ENCODE measurements around the gene NCK1. TPM values are rescaled to one million over a fixed set of nuclear protein-coding genes. Genes with fewer than 3 reads are reported as not detected.
A peak's percentile ranks its signal among the peaks of the same experiment; 100 is the strongest.

Gene NCK1
- total and polyA plus RNA-seq, 9 of the 15 experiments (the other 6 are each of a cell fraction or from before 2014, with no cell fraction given) = 17.3 to 30.5 (median 25.0) TPM

DNA sequence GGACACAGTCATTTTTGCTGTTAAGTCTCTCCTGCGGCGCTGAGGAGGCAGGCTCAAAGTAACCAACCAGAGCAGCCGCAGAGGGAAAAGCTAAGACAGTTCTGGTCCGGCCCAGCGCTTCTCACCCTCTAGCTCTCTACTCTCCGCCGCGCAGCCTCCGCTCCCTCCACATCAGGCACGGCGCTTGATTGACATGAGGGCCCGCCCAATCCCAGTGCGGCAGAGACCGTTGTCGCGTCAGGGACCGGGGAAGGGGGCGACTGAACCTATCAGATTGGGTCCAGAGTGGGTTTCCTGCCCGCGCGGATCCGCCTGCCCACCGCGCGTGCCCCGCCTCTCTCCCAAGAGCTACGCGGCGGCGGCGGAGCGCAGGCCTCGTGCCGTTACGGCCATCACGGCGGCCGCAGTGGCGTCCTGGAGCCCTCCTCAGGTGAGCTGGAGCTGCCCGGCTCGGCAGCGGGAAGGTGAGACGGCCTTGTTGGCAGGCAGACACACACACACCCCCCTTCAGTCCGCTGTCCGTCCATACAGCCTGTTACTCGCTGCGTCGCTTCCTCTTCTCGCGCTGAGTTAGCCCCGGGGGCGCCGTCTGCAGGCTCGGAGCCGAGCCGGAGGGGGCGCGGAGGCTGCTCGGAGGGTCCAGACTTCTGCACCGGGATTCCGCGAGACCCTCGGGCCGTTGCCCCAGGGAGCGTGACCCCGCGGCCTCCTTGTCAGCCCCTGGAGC lies at the start of gene NCK1 (continued):
- TF ChIP-seq ZNF511 (CRISPR knock-in tag; IDR thresholded peaks at IDR 0.05) (peak; percentile 36; the same call in 1 of the 2 replicates), STAG1 (CRISPR knock-in tag; IDR thresholded peaks at IDR 0.05; ENCODE audit: borderline replicate concordance) (no peak), FOXO4 (CRISPR knock-in tag; IDR thresholded peaks at IDR 0.05) (no peak), CHD7 (IDR thresholded peaks at IDR 0.05; ENCODE audit: low read depth, low read length) (no peak), CHCHD3 (CRISPR knock-in tag; IDR thresholded peaks at IDR 0.05) (no peak), ZNF282 (CRISPR knock-in tag; IDR thresholded peaks at IDR 0.05) (no peak), SPI1 (IDR thresholded peaks at IDR 0.05; ENCODE audit: borderline replicate concordance, low read depth, low read length) (0 out of 2 replicates have a peak, but pooled peaks have one; percentile 17), NRF1 (conservative IDR thresholded peaks at IDR 0.05 in 1 of 2, IDR thresholded peaks at IDR 0.05 in 1 of 2) (peak; percentile 91 to 92), SMARCA4 (IDR thresholded peaks at IDR 0.05) (no peak), SIN3B (IDR thresholded peaks at IDR 0.05; ENCODE audit: low read depth) (peak; percentile 20; the same call in 1 of the 2 replicates), ARHGAP35 (IDR thresholded peaks at IDR 0.05; ENCODE audit: partially characterized antibody) (no peak)
- TF ChIP-seq, protein P1, sequence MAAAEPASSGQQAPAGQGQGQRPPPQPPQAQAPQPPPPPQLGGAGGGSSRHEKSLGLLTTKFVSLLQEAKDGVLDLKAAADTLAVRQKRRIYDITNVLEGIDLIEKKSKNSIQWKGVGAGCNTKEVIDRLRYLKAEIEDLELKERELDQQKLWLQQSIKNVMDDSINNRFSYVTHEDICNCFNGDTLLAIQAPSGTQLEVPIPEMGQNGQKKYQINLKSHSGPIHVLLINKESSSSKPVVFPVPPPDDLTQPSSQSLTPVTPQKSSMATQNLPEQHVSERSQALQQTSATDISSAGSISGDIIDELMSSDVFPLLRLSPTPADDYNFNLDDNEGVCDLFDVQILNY (CRISPR knock-in tag; IDR thresholded peaks at IDR 0.05) = no peak
